ENCODE results near the gene PLEKHM2. TPM values are rescaled to one million over a fixed set of nuclear protein-coding genes. Genes with fewer than 3 reads are reported as not detected.

Gene PLEKHM2
- total RNA-seq, 1 donor from 2014 or later = 67.7 TPM

DNA sequence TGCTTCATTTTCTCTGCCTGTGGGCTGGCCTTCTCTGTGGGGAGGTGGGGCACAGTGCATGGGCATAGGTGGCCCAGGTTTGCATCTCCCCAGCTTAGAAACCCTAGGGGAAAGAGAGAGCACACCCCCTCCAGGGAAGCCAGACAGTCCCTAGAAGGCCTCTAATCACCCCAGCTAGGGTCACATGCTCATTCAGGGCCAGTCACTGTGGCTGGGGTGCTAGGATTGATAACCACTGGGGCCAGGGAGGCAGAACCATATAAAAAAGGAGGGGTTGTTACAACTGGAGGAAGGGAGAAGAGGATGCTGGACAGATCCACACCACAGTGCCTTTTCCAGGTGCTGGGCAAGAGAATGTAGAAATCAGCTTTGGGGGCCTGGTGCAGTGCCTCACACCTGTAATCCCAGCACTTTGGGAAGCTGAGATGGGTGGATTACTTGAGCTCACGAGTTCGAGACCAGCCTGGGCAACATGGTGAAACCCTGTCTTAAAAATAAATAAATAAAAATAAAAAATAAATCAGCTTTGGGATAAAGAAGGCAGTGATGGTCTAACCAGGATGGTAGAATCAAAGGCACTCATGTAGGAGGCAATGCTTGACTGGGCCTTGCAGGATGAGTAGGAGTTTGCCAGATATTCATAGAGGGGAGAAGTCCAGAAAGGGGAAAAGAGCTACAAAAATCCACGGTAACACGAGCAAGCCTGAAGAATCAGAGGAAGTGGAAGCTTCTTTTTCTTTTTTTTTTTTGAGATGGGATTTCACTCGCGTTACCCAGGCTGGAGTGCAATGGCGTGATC is 94.0 kb downstream of the PLEKHM2 start:
- DNase-seq (ENCODE audit: extremely low read depth, low read depth, low spot score) = no peak

Other genes with a start within 250 kb of the PLEKHM2 start
- not detected in 2 replicates for gene CTRC, start 245.9 kb upstream of the PLEKHM2 start, total RNA-seq
- not detected in 2 replicates for gene CELA2A, start 227.6 kb upstream of the PLEKHM2 start, total RNA-seq
- not detected in 2 replicates for gene CELA2B, start 208.2 kb upstream of the PLEKHM2 start, total RNA-seq
- 13.9 and 19.7 TPM in 2 replicates for gene CASP9, start 160.1 kb upstream of the PLEKHM2 start, total RNA-seq
- gene DNAJC16, start 157.5 kb upstream of the PLEKHM2 start, total RNA-seq = 20.7 and 31.2 TPM in 2 replicates
- gene AGMAT, start 99.3 kb upstream of the PLEKHM2 start, total RNA-seq = 0.35 and 0.63 TPM in 2 replicates
- gene DDI2, start 66.9 kb upstream of the PLEKHM2 start, total RNA-seq = 10.1 and 28.4 TPM in 2 replicates
- 0.19 and 0.53 TPM in 2 replicates for gene SLC25A34, start 51.9 kb downstream of the PLEKHM2 start, total RNA-seq
- gene TMEM82, start 58.2 kb downstream of the PLEKHM2 start, total RNA-seq = not detected in 2 replicates
- 191 and 231 TPM in 2 replicates for gene FBLIM1, start 74.5 kb downstream of the PLEKHM2 start, total RNA-seq
- gene UQCRHL, start 123.3 kb downstream of the PLEKHM2 start, total RNA-seq = 0.76 and 2.3 TPM in 2 replicates
- gene SPEN, start 163.4 kb downstream of the PLEKHM2 start, total RNA-seq = 25.8 and 36.8 TPM in 2 replicates